ENCODE results near the gene LAMA2. TPM values are rescaled to one million over a fixed set of nuclear protein-coding genes. Genes with fewer than 3 reads are reported as not detected.

The LAMA2 gene
- total RNA-seq, 1 experiment from 2014 or later: 0.28 TPM

- in situ Hi-C loops (cut with HindIII; ENCODE audit: low pct_unique_long_range_greater_than_20kb, low sequenced_read_pairs): no loop called here
- Histone ChIP-seq H3K27me3 (ENCODE audit: control insufficient read depth, insufficient read depth, low read length) (no peaks in the 10 kb centered on the region), H3K36me3 (ENCODE audit: control insufficient read depth, insufficient read depth, low read length) (no peaks in the 10 kb centered on the region), H3K9me3 (ENCODE audit: control insufficient read depth, insufficient read depth, low read depth, low read length) (no peaks in the 10 kb centered on the region), H3K4me1 (ENCODE audit: control insufficient read depth, insufficient read depth, low read length) (no peaks in the 10 kb centered on the region), H3K27ac (ENCODE audit: low read length) (no peak overlapping the region), H3K4me3 (ENCODE audit: low read depth in 2 of 2, low read length in 2 of 2) (no peak overlapping the region)
- ATAC-seq (no peak), DNase-seq (ENCODE audit: low read depth, low spot score) (no peak)
- BruUV-seq (replicated peaks): no TSS peak
- intact Hi-C loops (cut with micrococcal nuclease; ENCODE audit: unreplicated experiment): no loop called here
- CTCF ChIA-PET: no interaction called here
- POLR2A ChIA-PET: no interaction called here
- no peak for TF ChIP-seq CTCF (IDR thresholded peaks at IDR 0.05)
- no peak for TF ChIP-seq SIN3A (IDR thresholded peaks at IDR 0.05; ENCODE audit: borderline replicate concordance, insufficient read depth, low read depth, low read length)
- TF ChIP-seq TCF7L2 (IDR thresholded peaks at IDR 0.05; ENCODE audit: low read depth, low read length): no peak
- TF ChIP-seq POLR2AphosphoS5 (IDR thresholded peaks at IDR 0.05; ENCODE audit: low read depth, low read length): no peak
- no peak for TF ChIP-seq REST (IDR thresholded peaks at IDR 0.05; ENCODE audit: insufficient read depth in 1 of 2, low read depth in 2 of 2, low read length in 1 of 2)
These were observed 332.3 kb downstream of the LAMA2 start for GRCh38 chr6:129215246-129215645.

GRCh38 chr6:129215916-129216520, 333.1 kb downstream of the LAMA2 start:
- no peak for ATAC-seq
- no peaks in the 10 kb centered on the region for H3K4me1 ChIP-seq (ENCODE audit: control insufficient read depth, insufficient read depth, low read length)

More at GRCh38 chr6:129215916-129216520, 333.1 kb downstream of the LAMA2 start:
- no TSS peak for BruUV-seq (replicated peaks)
- ChIA-PET CTCF (no interaction called here), POLR2A (no interaction called here)
- no peaks in the 10 kb centered on the region for H3K9me3 ChIP-seq (ENCODE audit: control insufficient read depth, insufficient read depth, low read depth, low read length)
- TF ChIP-seq TCF7L2 (IDR thresholded peaks at IDR 0.05; ENCODE audit: low read depth, low read length): no peak
- no peak for TF ChIP-seq REST (IDR thresholded peaks at IDR 0.05; ENCODE audit: insufficient read depth in 1 of 2, low read depth in 2 of 2, low read length in 1 of 2)
- TF ChIP-seq CTCF (IDR thresholded peaks at IDR 0.05): no peak
- H3K27ac ChIP-seq (ENCODE audit: low read length): no peak overlapping the region
- H3K4me3 ChIP-seq (ENCODE audit: low read depth in 2 of 2, low read length in 2 of 2): no peak overlapping the region
- in situ Hi-C loops (cut with HindIII; ENCODE audit: low pct_unique_long_range_greater_than_20kb, low sequenced_read_pairs): no loop called here
- no peaks in the 10 kb centered on the region for H3K27me3 ChIP-seq (ENCODE audit: control insufficient read depth, insufficient read depth, low read length)
- no peaks in the 10 kb centered on the region for H3K36me3 ChIP-seq (ENCODE audit: control insufficient read depth, insufficient read depth, low read length)
- intact Hi-C loops (cut with micrococcal nuclease; ENCODE audit: unreplicated experiment): no loop called here
- DNase-seq (ENCODE audit: low read depth, low spot score): no peak
